NCI-H128 (cell line): Measurements from ENCODE around the gene TMEM229A.
"Not testable (repeated sequence)": the region's sequence is repeated elsewhere in the genome, so short reads cannot be mapped to it uniquely, and the experiment has no call there.

Experiments
- DNase-seq: peaks from one replicate; lab custom pipeline; 2025; ENCODE audit not compliant: unreplicated experiment; lab: John Stamatoyannopoulos, UW

The TMEM229A gene

GRCh38 chr7:124033095-124033806 is 384 bp upstream of the TMEM229A start:
- no peak for DNase-seq

- no peak for DNase-seq
These were observed 948 bp downstream of the TMEM229A start for GRCh38 chr7:124031919-124032318.

GRCh38 chr7:124031406-124031805 is 1.5 kb downstream of the TMEM229A start:
- DNase-seq, result no peak

GRCh38 chr7:124030964-124031363 is 1.9 kb downstream of the TMEM229A start:
- no peak for DNase-seq

GRCh38 chr7:124029396-124030188 is 3.3 kb downstream of the TMEM229A start:
- no peak for DNase-seq

- DNase-seq, result no peak
These were observed 5.6 kb downstream of the TMEM229A start for GRCh38 chr7:124027236-124027635.

- not testable (repeated sequence) for DNase-seq
These were observed 8.5 kb downstream of the TMEM229A start for GRCh38 chr7:124024329-124024728.

- DNase-seq, result no peak
These were observed 10.3 kb downstream of the TMEM229A start for GRCh38 chr7:124022551-124022950.

GRCh38 chr7:124020060-124020459 is 12.8 kb downstream of the TMEM229A start:
- no peak for DNase-seq

- DNase-seq, result no peak
These were observed 19.6 kb downstream of the TMEM229A start for GRCh38 chr7:124013306-124013705.

- DNase-seq, result no peak
These were observed 20.0 kb downstream of the TMEM229A start for GRCh38 chr7:124012864-124013263.

GRCh38 chr7:124009321-124009720 is 23.5 kb downstream of the TMEM229A start:
- DNase-seq, result no peak

GRCh38 chr7:124008296-124008695 is 24.6 kb downstream of the TMEM229A start:
- DNase-seq, result not testable (repeated sequence)

GRCh38 chr7:123999703-124000102 is 33.2 kb downstream of the TMEM229A start:
- no peak for DNase-seq

GRCh38 chr7:123998921-123999320 is 33.9 kb downstream of the TMEM229A start:
- no peak for DNase-seq

- no peak for DNase-seq
These were observed 36.6 kb downstream of the TMEM229A start for GRCh38 chr7:123996327-123996625.

- no peak for DNase-seq
These were observed 37.1 kb downstream of the TMEM229A start for GRCh38 chr7:123995617-123996326.

GRCh38 chr7:123994449-123994848 is 38.4 kb downstream of the TMEM229A start:
- DNase-seq, result no peak

- no peak for DNase-seq
These were observed 38.9 kb downstream of the TMEM229A start for GRCh38 chr7:123993996-123994395.

- DNase-seq, result no peak
These were observed 39.9 kb downstream of the TMEM229A start for GRCh38 chr7:123992913-123993518.

GRCh38 chr7:123987445-123987844 is 45.4 kb downstream of the TMEM229A start:
- DNase-seq, result no peak
